Measurements from ENCODE around the gene HCN2. TPM values are rescaled to one million over a fixed set of nuclear protein-coding genes. Genes with fewer than 3 reads are reported as not detected.

The HCN2 gene
- total and polyA plus RNA-seq, 10 of the 15 experiments (the other 5 are each of a cell fraction or from before 2014, with no cell fraction given), result 0.01 to 0.54 (median 0.08) TPM; not detected in 4

DNA sequence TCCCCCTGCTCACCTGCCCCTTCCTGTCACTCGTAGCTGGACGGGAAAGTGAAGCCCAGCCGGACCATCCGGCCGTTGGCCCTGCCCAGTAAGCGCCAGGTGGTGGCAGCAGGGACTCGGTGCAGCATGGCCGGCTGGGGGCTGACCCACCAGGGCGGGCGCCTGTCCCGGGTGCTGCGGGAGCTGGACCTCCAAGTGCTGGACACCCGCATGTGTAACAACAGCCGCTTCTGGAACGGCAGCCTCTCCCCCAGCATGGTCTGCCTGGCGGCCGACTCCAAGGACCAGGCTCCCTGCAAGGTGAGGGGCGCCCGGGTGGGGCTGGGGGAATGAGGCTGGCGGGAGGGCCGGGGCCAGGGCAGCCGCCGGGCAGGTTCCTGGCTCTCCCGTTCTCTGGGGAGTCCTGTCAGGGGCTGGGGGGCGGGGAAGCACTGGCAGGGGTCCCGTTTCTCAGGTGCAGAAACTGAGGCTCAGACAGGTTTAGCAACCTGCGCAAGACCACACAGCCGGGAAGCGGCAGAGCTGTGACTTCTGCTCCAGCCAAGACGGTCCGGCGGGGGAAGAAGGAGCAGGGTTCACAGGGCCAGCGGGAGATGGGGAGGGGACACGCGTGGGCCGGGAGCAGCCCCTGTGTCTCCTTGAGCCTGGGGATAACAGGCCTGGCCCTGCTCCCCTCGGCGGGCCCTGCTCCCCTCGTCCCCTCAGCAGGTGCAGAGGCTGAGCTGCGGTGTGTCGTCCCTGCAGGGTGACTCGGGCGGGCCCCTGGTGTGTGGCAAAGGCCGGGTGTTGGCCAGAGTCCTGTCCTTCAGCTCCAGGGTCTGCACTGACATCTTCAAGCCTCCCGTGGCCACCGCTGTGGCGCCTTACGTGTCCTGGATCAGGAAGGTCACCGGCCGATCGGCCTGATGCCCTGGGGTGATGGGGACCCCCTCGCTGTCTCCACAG is 40.5 kb upstream of the HCN2 start:
- no peak overlapping the region for H3K9ac ChIP-seq (ENCODE audit: control insufficient read depth, insufficient read depth, low read length)
- no peaks in the 10 kb centered on the region for H4K20me1 ChIP-seq (ENCODE audit: control insufficient read depth, insufficient read depth)
- ATAC-seq (no peak), DNase-seq (ENCODE audit: low read depth, low spot score) (no peak), FAIRE-seq (no peak)
- ChIA-PET POLR2A (no interaction called here), RAD21 (ENCODE audit: unreplicated experiment) (no interaction called here), SMC1A (ENCODE audit: uncharacterized antibody, unreplicated experiment) (no interaction called here), CTCF (no interaction called here)
- intact Hi-C loops (cut with micrococcal nuclease; ENCODE audit: unreplicated experiment), result no loop called here
- H3K27ac ChIP-seq (ENCODE audit: control insufficient read depth, insufficient read depth), result no peak overlapping the region
- no peak overlapping the region for H3K4me2 ChIP-seq (ENCODE audit: control insufficient read depth, insufficient read depth)
- no peaks in the 10 kb centered on the region for H3K9me3 ChIP-seq (replicated peaks; ENCODE audit: control insufficient read depth, insufficient read depth, low read length)
- no peaks in the 10 kb centered on the region for H3K36me3 ChIP-seq (ENCODE audit: control insufficient read depth in 2 of 2, insufficient read depth in 2 of 2, low read length in 1 of 2)
- no peak overlapping the region for H2AFZ ChIP-seq (ENCODE audit: control insufficient read depth, low read depth, low read length)
- no peaks in the 10 kb centered on the region for H3K4me1 ChIP-seq (ENCODE audit: control insufficient read depth, insufficient read depth, low read length)
- TF ChIP-seq IRF4 (IDR thresholded peaks at IDR 0.05; ENCODE audit: low read depth, low read length), result no peak
- TF ChIP-seq TCF7 (IDR thresholded peaks at IDR 0.05; ENCODE audit: borderline replicate concordance), result no peak
- TF ChIP-seq, protein P1, sequence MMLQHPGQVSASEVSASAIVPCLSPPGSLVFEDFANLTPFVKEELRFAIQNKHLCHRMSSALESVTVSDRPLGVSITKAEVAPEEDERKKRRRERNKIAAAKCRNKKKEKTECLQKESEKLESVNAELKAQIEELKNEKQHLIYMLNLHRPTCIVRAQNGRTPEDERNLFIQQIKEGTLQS (IDR thresholded peaks at IDR 0.05; ENCODE audit: borderline replicate concordance, extremely low read depth, low read depth, low read length), result no peak
- no peak for TF ChIP-seq PAX5 (IDR thresholded peaks at IDR 0.05; ENCODE audit: borderline replicate concordance, low read depth, low read length)
- no peak for TF ChIP-seq NR2C2 (IDR thresholded peaks at IDR 0.05; ENCODE audit: borderline replicate concordance, control insufficient read depth, insufficient read length, low read depth)
- no peak for TF ChIP-seq MYB (IDR thresholded peaks at IDR 0.05; ENCODE audit: borderline replicate concordance, low read depth, low read length)
- TF ChIP-seq FOXM1 (IDR thresholded peaks at IDR 0.05; ENCODE audit: low read depth, low read length), result no peak
- TF ChIP-seq RELA (IDR thresholded peaks at IDR 0.05; ENCODE audit: borderline replicate concordance, partially characterized antibody), result no peak
- TF ChIP-seq HDAC6 (IDR thresholded peaks at IDR 0.05; ENCODE audit: unreplicated experiment), result no peak
- no TSS peak for BruUV-seq (replicated peaks)
- H3K79me2 ChIP-seq (ENCODE audit: control insufficient read depth, insufficient read depth, low read length), result no peaks in the 10 kb centered on the region
- H3K4me3 ChIP-seq, result no peak overlapping the region
- in situ Hi-C loops (cut with MboI), result no loop called here
- no peaks in the 10 kb centered on the region for H3K27me3 ChIP-seq (replicated peaks in 1 of 2; ENCODE audit: control insufficient read depth in 2 of 2, insufficient read depth in 2 of 2, low read length in 1 of 2)
- WGBS (ENCODE audit: insufficient coverage, insufficient replicate concordance, low lambda C conversion rate, missing lambda C conversion rate), result 68% methylated on average over 46 of the region's 52 CpGs
